H1 (cell line): ENCODE data around the gene DUOXA2. TPM values are rescaled to one million over a fixed set of nuclear protein-coding genes. Genes with fewer than 3 reads are reported as not detected.

ENCODE experiments used
- CTCF ChIA-PET: fragments of 300-600 bp; sonication (Branson Sonifier 250); formaldehyde crosslinking; loops from one replicate; lab custom pipeline; 2021; ENCODE audit not compliant: partially characterized antibody; lab: Charles Lee
- POLR2A ChIA-PET: fragments of 300-600 bp; sonication (Branson Sonifier 250); formaldehyde crosslinking; loops from one replicate; lab custom pipeline; 2021; ENCODE audit warnings: inconsistent platforms; ENCODE audit not compliant: partially characterized antibody; lab: Charles Lee
- DNase-seq, 2 experiments: peaks; one replicate each; pipeline versions ENCODE4 v3.0.0 to v3.0.0-alpha.2; 2010 to 2022; ENCODE audit warnings: low spot score in 2 of 2, low read depth in 1 of 2, mixed read lengths in 1 of 2
- FAIRE-seq: peaks from 2 replicates; lab custom pipeline; 2011; peaks lifted over from hg19 to GRCh38; lab: Jason Lieb, UNC
- H2AFZ ChIP-seq: 2 replicates; pipeline ENCODE4 v1.8.1; 2012; ENCODE audit warnings: low read length, inconsistent platforms
- H2AK5ac ChIP-seq: 2 replicates; pipeline ENCODE4 v1.6.1; 2013; ENCODE audit warnings: low read depth, low read length
- H2BK120ac ChIP-seq: replicated peaks from 2 replicates; pipeline ENCODE3; 2013; ENCODE audit warnings: low read depth, low read length, inconsistent platforms
- H2BK12ac ChIP-seq: 2 replicates; pipeline ENCODE4 v1.6.1; 2013; ENCODE audit warnings: low read depth, low read length
- H2BK15ac ChIP-seq: 2 replicates; pipeline ENCODE4 v1.6.1; 2013; ENCODE audit warnings: low read length
- H2BK20ac ChIP-seq: 2 replicates; pipeline ENCODE4 v1.6.1; 2013; ENCODE audit warnings: low read length
- H2BK5ac ChIP-seq: 2 replicates; pipeline ENCODE4 v1.6.1; 2013; ENCODE audit warnings: low read depth, low read length
- H3K14ac ChIP-seq: 2 replicates; pipeline ENCODE4 v1.6.1; 2013; ENCODE audit warnings: inconsistent platforms; ENCODE audit not compliant: insufficient read length
- H3K18ac ChIP-seq: 2 replicates; pipeline ENCODE4 v1.6.1; 2013; ENCODE audit warnings: low read length; ENCODE audit errors: extremely low read depth
- H3K23ac ChIP-seq: 2 replicates; pipeline ENCODE4 v1.6.1; 2013; ENCODE audit warnings: inconsistent platforms; ENCODE audit not compliant: insufficient read length
- H3K23me2 ChIP-seq: 2 replicates; pipeline ENCODE4 v1.6.1; 2013; ENCODE audit warnings: low read depth, low read length
- H3K27ac ChIP-seq: 2 replicates; pipeline ENCODE4 v1.6.1; 2011; ENCODE audit warnings: low read depth, low read length, inconsistent platforms
- H3K27me3 ChIP-seq, 4 experiments: replicated peaks in 1 of 4; 1 replicate in 1 of 4; 2 replicates in 3 of 4; pipeline versions ENCODE4 v1.6.1 to v1.8.1; 2011 to 2013; ENCODE audit warnings: low read length in 3 of 4, mild to moderate bottlenecking in 3 of 4, inconsistent platforms in 2 of 4, mixed read lengths in 2 of 4, moderate library complexity in 1 of 4; ENCODE audit not compliant: control insufficient read depth in 3 of 4, insufficient read depth in 3 of 4; ENCODE audit errors: extremely low read depth in 1 of 4
- H3K36me3 ChIP-seq, 4 experiments: 2 replicates each; pipeline versions ENCODE4 v1.6.1 to v1.8.1; 2011 to 2013; ENCODE audit warnings: mild to moderate bottlenecking in 4 of 4, low read length in 3 of 4, moderate library complexity in 2 of 4, control low read depth in 1 of 4, inconsistent platforms in 1 of 4; ENCODE audit not compliant: insufficient read depth in 4 of 4, control insufficient read depth in 2 of 4
- H3K4ac ChIP-seq: replicated peaks from 2 replicates; pipeline ENCODE3; 2013; ENCODE audit warnings: low read length, low read depth, mixed read lengths, inconsistent platforms; ENCODE audit not compliant: insufficient read length
- H3K4me1 ChIP-seq, 4 experiments: replicated peaks in 1 of 4; 1 replicate in 1 of 4; 2 replicates in 3 of 4; pipeline versions ENCODE4 v1.6.1 to v1.8.1; 2011 to 2013; ENCODE audit warnings: low read length in 3 of 4, inconsistent platforms in 2 of 4, mixed read lengths in 1 of 4; ENCODE audit not compliant: insufficient read depth in 4 of 4, control insufficient read depth in 3 of 4
- H3K4me2 ChIP-seq, 2 experiments: 2 replicates each; pipeline versions ENCODE4 v1.6.1 to v1.8.1; 2011 to 2013; ENCODE audit warnings: low read depth in 2 of 2, low read length in 2 of 2, control low read depth in 1 of 2, inconsistent platforms in 1 of 2, mild to moderate bottlenecking in 1 of 2; ENCODE audit not compliant: insufficient read depth in 1 of 2
- H3K4me3 ChIP-seq, 4 experiments: fragments of 200-600, 300-600 bp in 1 of 4; sonication (generic), shearing (Covaris generic), sonication (Bioruptor Twin) in 1 of 4; 2 replicates each; pipeline versions ENCODE4 v1.5.1 to v1.8.1; 2011 to 2016; ENCODE audit warnings: low read length in 4 of 4, low read depth in 3 of 4, control low read depth in 2 of 4, inconsistent platforms in 2 of 4, mild to moderate bottlenecking in 2 of 4, mixed read lengths in 1 of 4, moderate library complexity in 1 of 4; ENCODE audit not compliant: insufficient read depth in 2 of 4; ENCODE audit errors: extremely low read depth in 1 of 4
- H3K56ac ChIP-seq: replicated peaks from 2 replicates; pipeline ENCODE3; 2013; ENCODE audit warnings: low read depth, mild to moderate bottlenecking, mixed read lengths, low read length, inconsistent platforms; ENCODE audit not compliant: insufficient read length
- H3K79me1 ChIP-seq: 2 replicates; pipeline ENCODE4 v1.6.1; 2013; ENCODE audit warnings: low read depth, low read length, control low read depth
- H3K79me2 ChIP-seq, 2 experiments: 2 replicates each; pipeline versions ENCODE4 v1.6.1 to v1.8.1; 2012 to 2013; ENCODE audit warnings: low read length in 2 of 2, mild to moderate bottlenecking in 2 of 2, inconsistent platforms in 1 of 2; ENCODE audit not compliant: insufficient read depth in 2 of 2, control insufficient read depth in 1 of 2
- H3K9ac ChIP-seq, 4 experiments: replicated peaks in 1 of 4; 1 replicate in 1 of 4; 2 replicates in 3 of 4; pipeline versions ENCODE4 v1.6.1 to v1.8.1; 2011 to 2013; ENCODE audit warnings: low read depth in 3 of 4, low read length in 3 of 4, control low read depth in 2 of 4, mild to moderate bottlenecking in 2 of 4, moderate library complexity in 2 of 4, inconsistent platforms in 1 of 4; ENCODE audit errors: extremely low read depth in 1 of 4
- H3K9me3 ChIP-seq, 2 experiments: 2 replicates each; pipeline versions ENCODE4 v1.6.1 to v1.8.1; 2012 to 2013; ENCODE audit warnings: mild to moderate bottlenecking in 2 of 2, moderate library complexity in 2 of 2, control low read depth in 1 of 2, inconsistent platforms in 1 of 2, low read depth in 1 of 2, low read length in 1 of 2, mixed read lengths in 1 of 2; ENCODE audit not compliant: insufficient read depth in 2 of 2
- H4K20me1 ChIP-seq, 2 experiments: replicated peaks in 1 of 2; 2 replicates each; pipeline versions ENCODE3 to v1.8.1; 2011 to 2013; ENCODE audit warnings: inconsistent platforms in 2 of 2, low read length in 2 of 2, mild to moderate bottlenecking in 1 of 2; ENCODE audit not compliant: insufficient read depth in 2 of 2, control insufficient read depth in 1 of 2
- H4K5ac ChIP-seq: 2 replicates; pipeline ENCODE4 v1.6.1; 2013; ENCODE audit warnings: low read length, low read depth, mixed read lengths, inconsistent platforms; ENCODE audit not compliant: insufficient read length
- H4K8ac ChIP-seq: 2 replicates; pipeline ENCODE4 v1.8.0; 2013; ENCODE audit warnings: mild to moderate bottlenecking, moderate library complexity, low read length, inconsistent platforms; ENCODE audit not compliant: insufficient read depth; ENCODE audit errors: extremely low read depth
- H4K91ac ChIP-seq: replicated peaks from 2 replicates; pipeline ENCODE3; 2013; ENCODE audit warnings: low read length, mixed read lengths, inconsistent platforms; ENCODE audit not compliant: insufficient read length
- BACH1 ChIP-seq: IDR thresholded peaks from 2 replicates; pipeline ENCODE4 v1.6.1; 2012; ENCODE audit warnings: low read length, improper control_type of control experiment
- CBX8 ChIP-seq: fragments of 300-800, 300-1000 bp; sonication (generic); IDR thresholded peaks from 2 replicates; pipeline ENCODE4 v1.7.1; 2016; ENCODE audit warnings: low read depth, low read length, borderline replicate concordance
- CHD2 ChIP-seq: IDR thresholded peaks from 2 replicates; pipeline ENCODE4 v1.6.1; 2012; ENCODE audit warnings: low read length, improper control_type of control experiment
- EZH2 ChIP-seq: fragments of 200-600 bp; sonication (generic); IDR thresholded peaks from 2 replicates; pipeline ENCODE4 v1.7.1; 2012; ENCODE audit warnings: low read depth, mild to moderate bottlenecking, moderate library complexity, low read length, inconsistent platforms; ENCODE audit not compliant: severe bottlenecking
- KDM4A ChIP-seq: IDR thresholded peaks from one replicate; pipeline ENCODE4 v1.7.1; 2012; ENCODE audit warnings: low read depth, mild to moderate bottlenecking, moderate library complexity, low read length, inconsistent platforms; ENCODE audit not compliant: severe bottlenecking
- POU5F1 ChIP-seq: IDR thresholded peaks from 2 replicates; pipeline ENCODE4 v1.6.1; 2011; ENCODE audit warnings: low read depth, mild to moderate bottlenecking, low read length, moderate library complexity
- RAD21 ChIP-seq, 2 experiments: IDR thresholded peaks in 1 of 2; conservative IDR thresholded peaks in 1 of 2; 2 replicates each; pipeline ENCODE4 v1.6.1; 2011; ENCODE audit warnings: low read depth in 2 of 2, low read length in 2 of 2, improper control_type of control experiment in 1 of 2, inconsistent platforms in 1 of 2, mild to moderate bottlenecking in 1 of 2, moderate library complexity in 1 of 2
- SRF ChIP-seq: IDR thresholded peaks from 2 replicates; pipeline ENCODE4 v1.6.1; 2011; ENCODE audit warnings: mild to moderate bottlenecking, low read depth, low read length, moderate library complexity
- SUZ12 ChIP-seq: fragments of 200-600 bp; sonication (generic); IDR thresholded peaks from 2 replicates; pipeline ENCODE4 v1.6.1; 2012; ENCODE audit warnings: mild to moderate bottlenecking, inconsistent platforms, low read length, moderate library complexity, mixed read lengths
- WGBS, 2 experiments: shearing (Covaris generic) in 1 of 2; methylation state at CpG; one replicate each; pipeline versions ENCODE4 v1.1.6 to v1.1.7; 2013 to 2015; ENCODE audit warnings: low lambda C conversion rate in 2 of 2, mixed read lengths in 2 of 2, inconsistent platforms in 1 of 2, low coverage in 1 of 2, missing lambda C conversion rate in 1 of 2; ENCODE audit not compliant: insufficient replicate concordance in 2 of 2, insufficient coverage in 1 of 2, insufficient read length in 1 of 2; ENCODE audit errors: extremely low coverage in 1 of 2, missing lambda C conversion rate in 1 of 2; 5-methylcytosine and 5-hydroxymethylcytosine counted together
- polyA plus RNA-seq, 7 experiments: library from polyadenylated mRNA; depleted of rRNA in 3 of 7; stranded (reverse) in 5 of 7; unstranded in 2 of 7; fragments of >200 nt in 5 of 7; fragments of 200-250 nt in 2 of 7; gene quantifications; 1 replicate in 5 of 7; 2 replicates in 1 of 7; 4 replicates in 1 of 7; pipeline versions ENCODE4 v1.2.1 to v1.2.3, GENCODE V29; 2011 to 2013; ENCODE audit warnings: missing spikeins in 2 of 7, mixed read lengths in 2 of 7
- total RNA-seq: library from RNA; stranded (reverse); fragmentation: NEBNext Ultra II Directional; extraction: Animal tissue kit (Norgen Biotek cat#: 25700); gene quantifications from 2 replicates; pipeline ENCODE4 v1.2.1, GENCODE V29; 2021
- TF ChIP-seq, protein P1 (sequence below): IDR thresholded peaks from 2 replicates; pipeline ENCODE4 v1.6.1; 2012; ENCODE audit warnings: inconsistent platforms

Gene DUOXA2
- total and polyA plus RNA-seq, 2 of the 8 experiments (the other 6 are each of a cell fraction or from before 2014, with no cell fraction given) = 0.05 TPM; not detected in 1

DNA sequence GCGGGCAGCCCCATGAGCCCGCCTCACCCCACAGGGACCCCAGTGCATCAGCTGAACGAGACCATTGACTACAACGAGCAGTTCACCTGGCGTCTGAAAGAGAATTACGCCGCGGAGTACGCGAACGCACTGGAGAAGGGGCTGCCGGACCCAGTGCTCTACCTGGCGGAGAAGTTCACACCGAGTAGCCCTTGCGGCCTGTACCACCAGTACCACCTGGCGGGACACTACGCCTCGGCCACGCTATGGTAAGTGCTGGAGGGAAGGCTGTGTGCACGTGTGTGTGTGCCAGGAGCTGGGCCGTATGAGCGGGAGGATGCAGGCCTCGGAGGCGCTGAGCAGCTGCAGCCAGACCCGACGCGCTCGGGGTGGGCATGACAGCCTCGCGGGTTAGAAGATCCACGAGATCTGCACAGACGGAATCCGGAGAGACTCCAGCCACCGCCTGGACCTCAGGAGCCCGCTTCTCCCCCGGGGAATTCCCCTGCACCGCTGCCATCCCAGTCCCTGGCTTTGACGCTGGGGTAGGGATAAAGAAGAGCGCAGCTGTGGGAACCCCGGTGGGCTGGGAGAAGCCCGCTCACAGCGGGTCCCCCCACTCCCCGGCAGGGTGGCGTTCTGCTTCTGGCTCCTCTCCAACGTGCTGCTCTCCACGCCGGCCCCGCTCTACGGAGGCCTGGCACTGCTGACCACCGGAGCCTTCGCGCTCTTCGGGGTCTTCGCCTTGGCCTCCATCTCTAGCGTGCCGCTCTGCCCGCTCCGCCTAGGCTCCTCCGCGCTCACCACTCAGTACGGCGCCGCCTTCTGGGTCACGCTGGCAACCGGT is 2.6 kb downstream of the DUOXA2 start:
- DNase-seq (peak in 1 of 2 experiments; percentile 61), FAIRE-seq (no peak)
- Histone ChIP-seq H3K9me3 (no peaks in the 10 kb centered on the region; a peak in 1 of 4 replicates), H3K14ac (no peak overlapping the region), H2BK5ac (no peak overlapping the region), H4K5ac (no peak overlapping the region), H2BK120ac (no peak overlapping the region), H2AK5ac (no peak overlapping the region), H4K91ac (no peak overlapping the region), H3K4me3 (peak overlapping the region in 3 of 4 experiments; percentile 1 to 54 (median 2); a peak in 3 of 8 replicates), H3K23me2 (peaks cover 6% of the 10 kb centered on the region; the same call in 1 of the 2 replicates), H3K36me3 (peaks cover 0 to 6% (median 0%) of the 10 kb centered on the region in 4 experiments; a peak in 1 of 8 replicates), H4K8ac (0 out of 2 replicates have a peak overlapping the region, but pooled peaks have one; percentile 25), H3K9ac (no peak overlapping the region), H3K23ac (no peak overlapping the region), H3K4me2 (peak overlapping the region; percentile 4 to 65), H3K27me3 (peaks cover 62 to 73% (median 66%) of the 10 kb centered on the region in 4 experiments), H3K79me2 (no peaks in the 10 kb centered on the region), H2BK20ac (no peak overlapping the region), H2BK15ac (peak overlapping the region; percentile 61; the same call in 1 of the 2 replicates), H3K79me1 (no peaks in the 10 kb centered on the region), H3K4ac (no peak overlapping the region), H3K18ac (no peak overlapping the region), H3K56ac (no peak overlapping the region), H3K27ac (no peak overlapping the region), H4K20me1 (peaks cover 21 to 44% of the 10 kb centered on the region in 2 experiments), H2BK12ac (no peak overlapping the region; the same call in 1 of the 2 replicates), H3K4me1 (peaks cover 0 to 30% (median 23%) of the 10 kb centered on the region in 4 experiments; a peak in 6 of 7 replicates), H2AFZ (no peak overlapping the region)
- WGBS, 2 experiments = 9% methylated on average over 53 of the region's 65 CpGs; no CpG with 5 or more reads in 1 of the 2 experiments
- ChIA-PET POLR2A (interaction anchor here (1.3 to 1.4 kb wide), 2 partner anchors 17 to 48 kb away, joined by 3 to 4 read pairs; no protein-coding TSS in a partner anchor), CTCF (interaction anchor here (0.5 to 5.5 kb wide), 7 partner anchors 8 to 72 kb away, joined by 3 to 45 read pairs (median 5); partner anchors contain the start of genes DUOX1 and DUOXA1)
- TF ChIP-seq CBX8 (0 out of 2 replicates have a peak, but pooled peaks have one; percentile 28), BACH1 (no peak), KDM4A (peak; percentile 1), SRF (no peak), CHD2 (no peak), RAD21 (IDR thresholded peaks at IDR 0.05 in 1 of 2, conservative IDR thresholded peaks at IDR 0.05 in 1 of 2; ENCODE audit: low read depth in 2 of 2, low read length in 2 of 2) (no peak), SUZ12 (peak; percentile 97), POU5F1 (no peak), EZH2 (peak; percentile 96)
- TF ChIP-seq, protein P1, sequence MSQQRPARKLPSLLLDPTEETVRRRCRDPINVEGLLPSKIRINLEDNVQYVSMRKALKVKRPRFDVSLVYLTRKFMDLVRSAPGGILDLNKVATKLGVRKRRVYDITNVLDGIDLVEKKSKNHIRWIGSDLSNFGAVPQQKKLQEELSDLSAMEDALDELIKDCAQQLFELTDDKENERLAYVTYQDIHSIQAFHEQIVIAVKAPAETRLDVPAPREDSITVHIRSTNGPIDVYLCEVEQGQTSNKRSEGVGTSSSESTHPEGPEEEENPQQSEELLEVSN = peak; percentile 71
